IPS-20b (cell line): ENCODE data around the gene ETV3L.

ENCODE experiments used
- H3K27ac ChIP-seq: one replicate; pipeline ENCODE4 v1.5.1; 2013; ENCODE audit warnings: low read length
- H3K27me3 ChIP-seq: 2 replicates; pipeline ENCODE4 v1.6.1; 2013; ENCODE audit warnings: mild to moderate bottlenecking, low read length, inconsistent platforms; ENCODE audit not compliant: insufficient read depth
- H3K36me3 ChIP-seq: 2 replicates; pipeline ENCODE4 v1.6.1; 2013; ENCODE audit warnings: low read depth, mild to moderate bottlenecking, inconsistent platforms, low read length, moderate library complexity; ENCODE audit not compliant: insufficient read depth
- H3K4me1 ChIP-seq: 2 replicates; pipeline ENCODE4 v1.6.1; 2013; ENCODE audit warnings: mild to moderate bottlenecking, control low read depth, inconsistent platforms, low read length, moderate library complexity; ENCODE audit not compliant: insufficient read depth
- H3K4me3 ChIP-seq: 2 replicates; pipeline ENCODE4 v1.5.1; 2013; ENCODE audit warnings: mild to moderate bottlenecking, low read length, inconsistent platforms
- H3K9ac ChIP-seq: 2 replicates; pipeline ENCODE4 v1.6.1; 2013; ENCODE audit warnings: low read depth, mild to moderate bottlenecking, inconsistent platforms, low read length, moderate library complexity
- H3K9me3 ChIP-seq: 2 replicates; pipeline ENCODE4 v1.6.1; 2013; ENCODE audit warnings: mild to moderate bottlenecking, low read depth, low read length, inconsistent platforms; ENCODE audit not compliant: insufficient read depth

Gene ETV3L

GRCh38 chr1:157124855-157125254 lies 25.2 kb upstream of the ETV3L start:
- H3K36me3 ChIP-seq = peaks cover 69% of the 10 kb centered on the region
- H3K4me3 ChIP-seq = no peak overlapping the region
- no peak overlapping the region for H3K9ac ChIP-seq
- H3K27ac ChIP-seq = no peak overlapping the region
- H3K27me3 ChIP-seq = no peaks in the 10 kb centered on the region
- H3K4me1 ChIP-seq = no peaks in the 10 kb centered on the region
- no peaks in the 10 kb centered on the region for H3K9me3 ChIP-seq

- H3K9ac ChIP-seq = no peak overlapping the region
- H3K9me3 ChIP-seq = no peaks in the 10 kb centered on the region
- no peaks in the 10 kb centered on the region for H3K27me3 ChIP-seq
- peaks cover 19% of the 10 kb centered on the region; the same call in 1 of the 2 replicates for H3K4me1 ChIP-seq
- H3K27ac ChIP-seq = no peak overlapping the region
- no peak overlapping the region for H3K4me3 ChIP-seq
- peaks cover 23% of the 10 kb centered on the region for H3K36me3 ChIP-seq
Measured at GRCh38 chr1:157119448-157119847, 19.8 kb upstream of the ETV3L start.

DNA sequence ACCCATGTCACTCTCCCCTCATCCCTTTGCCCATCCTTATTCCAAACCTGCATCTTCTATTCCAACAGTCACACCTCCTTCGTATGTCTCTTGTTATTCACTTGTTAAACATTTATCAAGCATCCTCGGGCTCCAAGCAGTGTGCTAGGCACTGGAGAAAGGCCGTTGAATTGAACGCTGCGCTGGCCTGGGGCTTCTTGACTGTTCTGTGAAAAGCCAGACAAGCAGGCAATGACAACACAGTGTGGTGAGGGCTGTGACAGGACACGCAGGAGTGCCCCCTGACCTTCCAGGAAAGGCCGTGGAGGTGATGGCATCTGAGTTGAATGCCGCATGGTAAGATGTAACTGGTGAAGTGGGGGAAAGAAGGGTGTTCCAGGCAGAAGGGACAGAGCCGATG lies 19.4 kb upstream of the ETV3L start:
- H3K4me1 ChIP-seq = peaks cover 23% of the 10 kb centered on the region; the same call in 1 of the 2 replicates
- H3K36me3 ChIP-seq = peaks cover 18% of the 10 kb centered on the region
- H3K27me3 ChIP-seq = no peaks in the 10 kb centered on the region
- H3K4me3 ChIP-seq = no peak overlapping the region
- H3K9me3 ChIP-seq = no peaks in the 10 kb centered on the region
- no peak overlapping the region for H3K27ac ChIP-seq
- no peak overlapping the region for H3K9ac ChIP-seq

- Histone ChIP-seq H3K36me3 (peaks cover 8% of the 10 kb centered on the region; the same call in 1 of the 2 replicates), H3K9me3 (no peaks in the 10 kb centered on the region), H3K9ac (no peak overlapping the region), H3K27ac (no peak overlapping the region), H3K4me3 (no peak overlapping the region), H3K27me3 (peaks cover 5% of the 10 kb centered on the region; the same call in 1 of the 2 replicates), H3K4me1 (peaks cover 36% of the 10 kb centered on the region)
Measured at GRCh38 chr1:157117527-157118057, 18.0 kb upstream of the ETV3L start.

DNA sequence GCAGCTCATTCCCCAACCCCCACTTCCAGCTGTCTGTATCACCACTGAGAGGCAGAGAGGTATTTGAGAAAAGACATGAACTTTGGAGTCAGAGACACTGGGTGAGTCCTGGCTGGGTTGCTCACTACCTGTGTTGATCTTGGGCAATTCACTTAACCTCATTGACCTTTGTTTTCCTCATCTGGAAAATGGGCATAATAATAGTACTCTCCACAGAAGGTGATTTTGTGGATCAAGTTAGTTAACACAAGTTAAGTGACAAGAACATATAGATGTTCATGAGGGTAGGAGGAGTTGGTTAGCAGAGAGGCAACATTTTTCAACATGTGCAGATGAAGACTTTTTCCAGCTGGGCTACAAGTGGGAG lies 17.1 kb upstream of the ETV3L start:
- Histone ChIP-seq H3K27ac (no peak overlapping the region), H3K9ac (no peak overlapping the region), H3K4me3 (no peak overlapping the region), H3K4me1 (peaks cover 44% of the 10 kb centered on the region), H3K27me3 (peaks cover 13% of the 10 kb centered on the region), H3K36me3 (peaks cover 8% of the 10 kb centered on the region; the same call in 1 of the 2 replicates), H3K9me3 (no peaks in the 10 kb centered on the region)

DNA sequence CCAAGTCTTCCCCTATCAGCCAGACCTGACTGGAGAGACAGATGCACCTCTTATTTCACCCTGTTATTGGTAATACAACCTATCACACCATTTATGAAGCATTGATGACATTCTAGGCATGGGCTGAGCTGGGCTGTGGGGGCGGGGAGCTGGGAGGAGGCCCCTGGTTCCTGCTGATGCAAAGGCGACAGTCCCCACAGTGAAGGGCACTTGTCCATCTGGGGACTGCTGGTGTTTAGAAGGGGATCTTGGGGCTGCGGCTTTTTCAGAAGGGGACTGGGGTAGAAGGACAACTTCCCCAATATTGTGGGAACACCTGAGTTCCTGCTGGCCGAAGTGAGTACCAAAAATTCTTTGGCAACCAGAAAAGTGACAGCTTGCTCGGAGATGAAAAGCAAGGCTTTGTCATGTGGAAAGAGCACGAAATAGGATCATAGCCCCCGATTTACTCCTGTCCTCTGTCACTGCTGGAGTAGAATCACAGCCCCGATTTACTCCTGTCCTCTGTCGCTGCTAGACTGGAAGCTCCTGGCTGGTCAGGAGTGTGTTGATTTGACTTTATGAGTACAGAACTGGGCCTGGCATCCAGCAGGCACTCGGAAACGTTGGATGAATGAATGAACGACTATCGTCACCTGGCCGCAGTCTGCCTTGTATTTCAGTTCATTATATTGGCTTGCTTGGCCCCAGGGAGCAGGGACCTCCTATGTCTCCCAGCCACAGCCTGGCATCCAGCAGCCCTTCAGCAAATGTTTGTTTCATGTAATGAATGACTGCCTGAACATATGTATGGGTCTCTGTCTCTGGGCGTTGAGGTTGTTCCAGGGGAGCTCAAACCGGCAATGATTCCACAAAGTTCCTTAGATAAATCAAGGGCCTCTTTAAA lies 16.5 kb upstream of the ETV3L start:
- H3K27ac ChIP-seq = no peak overlapping the region
- H3K36me3 ChIP-seq = peaks cover 4% of the 10 kb centered on the region; the same call in 1 of the 2 replicates
- no peaks in the 10 kb centered on the region for H3K9me3 ChIP-seq
- peaks cover 50% of the 10 kb centered on the region for H3K4me1 ChIP-seq
- peak overlapping the region; percentile 2; the same call in 1 of the 2 replicates for H3K9ac ChIP-seq
- no peak overlapping the region for H3K4me3 ChIP-seq
- peaks cover 19% of the 10 kb centered on the region for H3K27me3 ChIP-seq

GRCh38 chr1:157115429-157115838 lies 15.8 kb upstream of the ETV3L start:
- Histone ChIP-seq H3K27ac (no peak overlapping the region), H3K4me3 (no peak overlapping the region), H3K36me3 (no peaks in the 10 kb centered on the region), H3K27me3 (peaks cover 20% of the 10 kb centered on the region), H3K4me1 (peaks cover 51% of the 10 kb centered on the region), H3K9ac (no peak overlapping the region), H3K9me3 (no peaks in the 10 kb centered on the region)

GRCh38 chr1:157114183-157115121 lies 14.8 kb upstream of the ETV3L start:
- Histone ChIP-seq H3K9me3 (no peaks in the 10 kb centered on the region), H3K36me3 (no peaks in the 10 kb centered on the region), H3K4me3 (no peak overlapping the region), H3K27ac (no peak overlapping the region), H3K9ac (no peak overlapping the region), H3K27me3 (peaks cover 20% of the 10 kb centered on the region), H3K4me1 (peaks cover 51% of the 10 kb centered on the region)

- Histone ChIP-seq H3K9ac (0 out of 2 replicates have a peak overlapping the region, but pooled peaks have one; percentile 10), H3K27ac (no peak overlapping the region), H3K4me1 (peaks cover 51% of the 10 kb centered on the region), H3K27me3 (peaks cover 22% of the 10 kb centered on the region), H3K4me3 (no peak overlapping the region), H3K36me3 (no peaks in the 10 kb centered on the region), H3K9me3 (no peaks in the 10 kb centered on the region)
Measured at GRCh38 chr1:157113631-157114030, 14.0 kb upstream of the ETV3L start.

DNA sequence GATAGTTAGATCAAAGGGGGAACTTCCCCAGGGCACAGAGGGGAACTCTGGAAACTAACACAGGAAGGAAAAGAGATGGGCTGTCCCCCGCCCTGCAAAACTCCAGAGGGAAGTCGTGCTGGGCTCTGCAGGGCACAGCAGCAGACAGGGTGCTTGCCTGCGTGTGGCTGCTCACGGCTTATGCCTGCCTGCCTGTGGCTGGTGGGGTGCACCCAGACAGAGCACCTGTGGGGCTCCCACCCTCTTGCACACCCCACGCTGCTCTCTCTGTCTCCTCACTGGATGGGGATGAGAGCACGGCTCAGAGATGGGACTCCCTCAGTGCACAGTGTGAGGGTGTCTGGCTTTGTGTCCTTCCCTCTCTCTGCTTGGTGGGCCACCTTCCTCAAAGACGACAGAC lies 13.5 kb upstream of the ETV3L start:
- Histone ChIP-seq H3K27me3 (peaks cover 25% of the 10 kb centered on the region), H3K9ac (0 out of 2 replicates have a peak overlapping the region, but pooled peaks have one; percentile 10), H3K36me3 (no peaks in the 10 kb centered on the region), H3K4me1 (peaks cover 51% of the 10 kb centered on the region), H3K27ac (no peak overlapping the region), H3K9me3 (no peaks in the 10 kb centered on the region), H3K4me3 (no peak overlapping the region)

DNA sequence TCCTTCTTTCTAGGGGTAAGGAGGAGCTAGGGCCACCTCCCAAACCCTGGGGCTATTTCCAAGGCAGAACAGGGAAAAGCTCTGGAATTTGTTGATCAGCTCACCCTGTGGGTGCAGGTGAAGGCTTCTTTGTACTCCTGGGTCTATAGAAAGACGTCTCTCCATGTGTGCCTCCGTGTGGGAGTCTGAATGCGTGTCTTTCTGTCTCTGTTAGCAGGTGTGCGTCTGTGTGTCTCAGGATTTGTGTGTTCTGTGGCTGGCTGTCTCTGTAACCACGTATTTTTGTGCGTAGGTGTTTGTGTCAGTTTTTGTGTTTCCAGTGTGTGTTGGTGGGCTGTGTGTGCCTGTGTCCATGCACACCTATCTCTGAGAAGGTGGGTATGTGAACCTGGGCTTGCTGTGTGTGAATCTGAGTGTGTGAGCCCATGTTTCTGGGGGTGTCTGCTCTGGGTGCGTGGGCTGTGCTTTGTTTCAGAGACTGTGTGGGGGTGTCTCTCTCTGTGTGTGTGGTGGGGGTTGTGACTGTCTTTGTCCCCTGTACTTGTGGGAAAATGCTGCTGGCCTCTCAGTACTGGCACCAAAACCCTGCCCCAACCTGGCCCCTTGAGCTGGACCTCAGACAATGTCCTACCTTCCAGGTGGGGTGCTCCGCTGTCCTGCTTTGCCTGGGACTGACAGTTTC lies 12.7 kb upstream of the ETV3L start:
- Histone ChIP-seq H3K4me3 (peak overlapping the region; percentile 33; the same call in 1 of the 2 replicates), H3K9me3 (no peaks in the 10 kb centered on the region), H3K27me3 (peaks cover 33% of the 10 kb centered on the region), H3K4me1 (peaks cover 48% of the 10 kb centered on the region), H3K9ac (peak overlapping the region; percentile 15), H3K27ac (no peak overlapping the region), H3K36me3 (no peaks in the 10 kb centered on the region)
